ENCODE results near the gene IL22RA1.

Gene IL22RA1

GRCh38 chr1:24119489-24119858, 23.5 kb downstream of the IL22RA1 start:
- in situ Hi-C loops (cut with HindIII; ENCODE audit: low sequenced_read_pairs): no loop called here
- no peak for DNase-seq (ENCODE audit: low read depth, low spot score)
- no peak for TF ChIP-seq CTCF (IDR thresholded peaks at IDR 0.05; ENCODE audit: low read depth, low read length)
- H3K4me3 ChIP-seq (ENCODE audit: low read depth, low read length): no peak overlapping the region

GRCh38 chr1:24118410-24119242, 24.3 kb downstream of the IL22RA1 start:
- in situ Hi-C loops (cut with HindIII; ENCODE audit: low sequenced_read_pairs): no loop called here
- DNase-seq (ENCODE audit: low read depth, low spot score): no peak
- no peak for TF ChIP-seq CTCF (IDR thresholded peaks at IDR 0.05; ENCODE audit: low read depth, low read length)
- H3K4me3 ChIP-seq (ENCODE audit: low read depth, low read length): no peak overlapping the region

GRCh38 chr1:24117722-24118409, 25.1 kb downstream of the IL22RA1 start:
- in situ Hi-C loops (cut with HindIII; ENCODE audit: low sequenced_read_pairs): no loop called here
- DNase-seq (ENCODE audit: low read depth, low spot score): peak; percentile 48
- TF ChIP-seq CTCF (IDR thresholded peaks at IDR 0.05; ENCODE audit: low read depth, low read length): no peak
- no peak overlapping the region for H3K4me3 ChIP-seq (ENCODE audit: low read depth, low read length)

- in situ Hi-C loops (cut with HindIII; ENCODE audit: low sequenced_read_pairs): no loop called here
- DNase-seq (ENCODE audit: low read depth, low spot score): no peak
- no peak overlapping the region for H3K4me3 ChIP-seq (ENCODE audit: low read depth, low read length)
- TF ChIP-seq CTCF (IDR thresholded peaks at IDR 0.05; ENCODE audit: low read depth, low read length): no peak
Measured at GRCh38 chr1:24117132-24117531, 25.8 kb downstream of the IL22RA1 start.

GRCh38 chr1:24114753-24115152, 28.2 kb downstream of the IL22RA1 start:
- DNase-seq (ENCODE audit: low read depth, low spot score): no peak
- in situ Hi-C loops (cut with HindIII; ENCODE audit: low sequenced_read_pairs): no loop called here
- no peak overlapping the region for H3K4me3 ChIP-seq (ENCODE audit: low read depth, low read length)
- TF ChIP-seq CTCF (IDR thresholded peaks at IDR 0.05; ENCODE audit: low read depth, low read length): no peak

- TF ChIP-seq CTCF (IDR thresholded peaks at IDR 0.05; ENCODE audit: low read depth, low read length): no peak
- in situ Hi-C loops (cut with HindIII; ENCODE audit: low sequenced_read_pairs): no loop called here
- H3K4me3 ChIP-seq (ENCODE audit: low read depth, low read length): no peak overlapping the region
- DNase-seq (ENCODE audit: low read depth, low spot score): no peak
Measured at GRCh38 chr1:24113641-24114033, 29.3 kb downstream of the IL22RA1 start.

Measured in astrocyte of the spinal cord (primary cell).